ENCODE measurements around the gene CTNNBL1.

CTNNBL1 gene

GRCh38 chr20:37798312-37798711 lies 104.5 kb downstream of the CTNNBL1 start:
- Histone ChIP-seq H3K9ac (no peak overlapping the region), H3K4me2 (ENCODE audit: low read length) (no peak overlapping the region), H3K4me1 (peaks cover 1% of the 10 kb centered on the region), H3K9me3 (ENCODE audit: control insufficient read depth, low read length) (no peaks in the 10 kb centered on the region), H3K27me3 (ENCODE audit: control insufficient read depth, insufficient read depth, low read length) (no peaks in the 10 kb centered on the region), H3K4me3 (ENCODE audit: low read depth, low read length) (no peak overlapping the region), H3K27ac (no peak overlapping the region), H3K79me2 (peaks cover 8% of the 10 kb centered on the region), H2AFZ (no peak overlapping the region), H3K36me3 (ENCODE audit: control insufficient read depth, insufficient read depth, low read length) (no peaks in the 10 kb centered on the region)
- no peak for TF ChIP-seq CTCF (IDR thresholded peaks at IDR 0.05)

- no peak for TF ChIP-seq CTCF (IDR thresholded peaks at IDR 0.05)
- no peak overlapping the region for H3K27ac ChIP-seq
- H3K4me1 ChIP-seq, result peaks cover 14% of the 10 kb centered on the region
- no peak overlapping the region for H3K4me2 ChIP-seq (ENCODE audit: low read length)
- H3K9ac ChIP-seq, result no peak overlapping the region
- no peak overlapping the region for H3K4me3 ChIP-seq (ENCODE audit: low read depth, low read length)
- H3K36me3 ChIP-seq (ENCODE audit: control insufficient read depth, insufficient read depth, low read length), result no peaks in the 10 kb centered on the region
- no peaks in the 10 kb centered on the region for H3K9me3 ChIP-seq (ENCODE audit: control insufficient read depth, low read length)
- peaks cover 11% of the 10 kb centered on the region for H3K79me2 ChIP-seq
- H2AFZ ChIP-seq, result no peak overlapping the region
- H3K27me3 ChIP-seq (ENCODE audit: control insufficient read depth, insufficient read depth, low read length), result no peaks in the 10 kb centered on the region
Observed at GRCh38 chr20:37800618-37801017, 106.8 kb downstream of the CTNNBL1 start.

GRCh38 chr20:37801921-37802320 lies 108.1 kb downstream of the CTNNBL1 start:
- Histone ChIP-seq H3K4me1 (peaks cover 14% of the 10 kb centered on the region), H3K36me3 (ENCODE audit: control insufficient read depth, insufficient read depth, low read length) (no peaks in the 10 kb centered on the region), H3K4me3 (ENCODE audit: low read depth, low read length) (no peak overlapping the region), H3K27ac (no peak overlapping the region), H3K27me3 (ENCODE audit: control insufficient read depth, insufficient read depth, low read length) (no peaks in the 10 kb centered on the region), H3K4me2 (ENCODE audit: low read length) (no peak overlapping the region), H2AFZ (no peak overlapping the region), H3K9ac (no peak overlapping the region), H3K9me3 (ENCODE audit: control insufficient read depth, low read length) (no peaks in the 10 kb centered on the region), H3K79me2 (peaks cover 17% of the 10 kb centered on the region)
- TF ChIP-seq CTCF (IDR thresholded peaks at IDR 0.05), result no peak

GRCh38 chr20:37803438-37804307 lies 109.8 kb downstream of the CTNNBL1 start:
- Histone ChIP-seq H3K4me3 (ENCODE audit: low read depth, low read length) (no peak overlapping the region), H3K9ac (no peak overlapping the region), H3K79me2 (peaks cover 13% of the 10 kb centered on the region), H3K27me3 (ENCODE audit: control insufficient read depth, insufficient read depth, low read length) (no peaks in the 10 kb centered on the region), H3K9me3 (ENCODE audit: control insufficient read depth, low read length) (no peaks in the 10 kb centered on the region), H3K4me2 (ENCODE audit: low read length) (no peak overlapping the region), H2AFZ (no peak overlapping the region), H3K36me3 (ENCODE audit: control insufficient read depth, insufficient read depth, low read length) (no peaks in the 10 kb centered on the region), H3K4me1 (peaks cover 14% of the 10 kb centered on the region), H3K27ac (no peak overlapping the region)
- no peak for TF ChIP-seq CTCF (IDR thresholded peaks at IDR 0.05)
